H1 (cell line): ENCODE data around the gene MOB3B.

Source experiments
- CBX5 ChIP-seq: fragments of 300-800, 300-1000 bp; sonication (generic); IDR thresholded peaks from 2 replicates; pipeline ENCODE4 v1.7.1; 2016; ENCODE audit warnings: antibody characterized with exemption, low read length, low read depth
- CTCF ChIP-seq, 3 experiments: IDR thresholded peaks; 1 replicate in 2 of 3; 2 replicates in 1 of 3; pipeline versions ENCODE4 v1.5.1 to v1.6.1; 2011; ENCODE audit warnings: low read length in 3 of 3, mild to moderate bottlenecking in 3 of 3, inconsistent platforms in 2 of 3, low read depth in 1 of 3, moderate library complexity in 1 of 3; ENCODE audit not compliant: insufficient read depth in 1 of 3; ENCODE audit errors: control extremely low read depth in 1 of 3
- HDAC6 ChIP-seq: IDR thresholded peaks from one replicate; pipeline ENCODE4 v1.7.1; 2012; ENCODE audit warnings: low read depth, mild to moderate bottlenecking, inconsistent platforms, low read length, moderate library complexity
- JUN ChIP-seq: IDR thresholded peaks from 2 replicates; pipeline ENCODE4 v1.6.1; 2011; ENCODE audit warnings: low read depth, mild to moderate bottlenecking, improper control_type of control experiment, low read length
- KDM4A ChIP-seq: IDR thresholded peaks from one replicate; pipeline ENCODE4 v1.7.1; 2012; ENCODE audit warnings: low read depth, mild to moderate bottlenecking, moderate library complexity, low read length, inconsistent platforms; ENCODE audit not compliant: severe bottlenecking
- KDM5A ChIP-seq: fragments of 200-600 bp; IDR thresholded peaks from 2 replicates; pipeline ENCODE4 v1.7.1; 2012; ENCODE audit warnings: mild to moderate bottlenecking, low read length, inconsistent platforms, mixed read lengths
- MAX ChIP-seq: IDR thresholded peaks from 2 replicates; pipeline ENCODE4 v1.6.1; 2012; ENCODE audit warnings: inconsistent platforms
- RBBP5 ChIP-seq: IDR thresholded peaks from 2 replicates; pipeline ENCODE4 v1.7.1; 2012; ENCODE audit warnings: low read depth, mild to moderate bottlenecking, inconsistent platforms, low read length, moderate library complexity, borderline replicate concordance
- ZNF274 ChIP-seq: IDR thresholded peaks from 2 replicates; pipeline ENCODE4 v1.7.0; 2012; ENCODE audit warnings: low read length, borderline replicate concordance; ENCODE audit errors: extremely low read depth

DNA sequence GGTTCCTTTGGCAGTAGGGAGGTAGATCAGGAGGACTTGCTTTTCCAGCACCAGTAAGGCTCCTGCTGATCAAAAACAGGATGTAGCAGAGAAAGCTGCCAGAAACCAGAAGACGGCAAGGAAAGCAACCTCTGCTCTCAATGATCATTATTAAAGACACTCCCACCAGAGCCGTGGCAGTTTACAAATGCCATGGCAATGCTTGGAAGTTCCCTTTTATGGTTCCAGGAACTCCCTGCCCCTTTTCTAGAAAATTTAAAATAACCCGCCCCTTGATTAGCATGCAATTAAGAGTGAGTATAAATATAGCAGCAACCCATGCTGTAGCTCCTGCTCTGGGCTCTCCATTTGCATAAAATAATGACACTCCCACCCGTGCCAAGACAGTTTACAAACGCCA, 248.8 kb downstream of the MOB3B start:
- TF ChIP-seq CTCF (IDR thresholded peaks at IDR 0.05; ENCODE audit: control extremely low read depth in 1 of 3, insufficient read depth in 1 of 3, low read depth in 1 of 3, low read length in 3 of 3) = no peak
- TF ChIP-seq CBX5 = no peak
- no peak for TF ChIP-seq MAX
- no peak for TF ChIP-seq RBBP5
- TF ChIP-seq JUN = no peak
- TF ChIP-seq KDM5A = no peak
- TF ChIP-seq ZNF274 = no peak
- TF ChIP-seq HDAC6 = no peak
- no peak for TF ChIP-seq KDM4A
